K562 (cell line): Measurements from ENCODE around the gene IL23A.

Source experiments
- ARID3B ChIP-seq: fragments of 250-450 bp; sonication (Bioruptor Pico); IDR thresholded peaks from 2 replicates; pipeline ENCODE4 v1.4.0; 2020; ENCODE audit warnings: borderline replicate concordance
- ETS2 ChIP-seq: IDR thresholded peaks from 2 replicates; pipeline ENCODE4 v1.6.1; 2016; ENCODE audit warnings: borderline replicate concordance, missing genetic modification characterization, mild to moderate bottlenecking, moderate library complexity, missing compliant biosample characterization; ENCODE audit not compliant: poor library complexity, severe bottlenecking
- NFIC ChIP-seq: fragments of 450-650 bp; IDR thresholded peaks from 2 replicates; pipeline ENCODE4 v1.6.1; 2017; ENCODE audit warnings: mild to moderate bottlenecking, inconsistent platforms
- NFYB ChIP-seq: IDR thresholded peaks from 2 replicates; pipeline ENCODE4 v1.6.1; 2011; ENCODE audit warnings: mild to moderate bottlenecking, moderate library complexity; ENCODE audit not compliant: insufficient read length; ENCODE audit errors: extremely low read depth
- POLR2A ChIP-seq: fragments of 450-650 bp; conservative IDR thresholded peaks from 2 replicates; pipeline ENCODE4 v1.6.1; 2016
- POLR2AphosphoS5 ChIP-seq: IDR thresholded peaks from 2 replicates; pipeline ENCODE4 v1.6.1; 2011; ENCODE audit warnings: mild to moderate bottlenecking, low read depth, low read length, moderate library complexity; ENCODE audit not compliant: control insufficient read depth, insufficient read depth
- SNAPC5 ChIP-seq: fragments of 250-450 bp; sonication (Bioruptor Pico); IDR thresholded peaks from 2 replicates; pipeline ENCODE4 v1.8.0; 2021; ENCODE audit warnings: moderate library complexity, mild to moderate bottlenecking, inconsistent platforms
- U2AF1 ChIP-seq: fragments of 200-400 bp; formaldehyde crosslinking; optimal IDR thresholded peaks from 2 replicates; pipeline ENCODE3; 2017; ENCODE audit warnings: mild to moderate bottlenecking, low read depth, low read length, moderate library complexity
- TF ChIP-seq, protein P1 (sequence below): sonication (generic); formaldehyde crosslinking; IDR thresholded peaks from 2 replicates; pipeline ENCODE4 v1.9.0; 2022; ENCODE audit warnings: mild to moderate bottlenecking, missing genetic modification reagents

GRCh38 chr12:56366948-56367347, 28.3 kb downstream of the IL23A start:
- no peak for TF ChIP-seq NFIC
- TF ChIP-seq POLR2AphosphoS5 = no peak
- no peak for TF ChIP-seq ARID3B
- TF ChIP-seq SNAPC5 (CRISPR knock-in tag) = no peak
- TF ChIP-seq POLR2A = no peak
- TF ChIP-seq, protein P1, sequence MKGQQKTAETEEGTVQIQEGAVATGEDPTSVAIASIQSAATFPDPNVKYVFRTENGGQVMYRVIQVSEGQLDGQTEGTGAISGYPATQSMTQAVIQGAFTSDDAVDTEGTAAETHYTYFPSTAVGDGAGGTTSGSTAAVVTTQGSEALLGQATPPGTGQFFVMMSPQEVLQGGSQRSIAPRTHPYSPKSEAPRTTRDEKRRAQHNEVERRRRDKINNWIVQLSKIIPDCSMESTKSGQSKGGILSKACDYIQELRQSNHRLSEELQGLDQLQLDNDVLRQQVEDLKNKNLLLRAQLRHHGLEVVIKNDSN (CRISPR knock-in tag) = no peak
- TF ChIP-seq NFYB = no peak
- no peak for TF ChIP-seq U2AF1
- no peak for TF ChIP-seq ETS2 (tag)
